Smooth muscle cell (in vitro differentiated cells): ENCODE data around the gene ARTN. TPM values are rescaled to one million over a fixed set of nuclear protein-coding genes. Genes with fewer than 3 reads are reported as not detected.

Experiments
- DNase-seq: peaks from one replicate; lab custom pipeline; 2025; ENCODE audit not compliant: unreplicated experiment; lab: John Stamatoyannopoulos, UW
- H2AFZ ChIP-seq: fragments of 200-600 bp; sonication (generic); 2 replicates; pipeline ENCODE4 v1.6.0; 2016; ENCODE audit warnings: antibody characterized with exemption, low read depth, mild to moderate bottlenecking
- H3F3A ChIP-seq: fragments of 200-600 bp; sonication (generic); 2 replicates; pipeline ENCODE4 v1.6.0; 2017; ENCODE audit warnings: antibody characterized with exemption, low read depth
- H3K27ac ChIP-seq: fragments of 200-600 bp; sonication (generic); 2 replicates; pipeline ENCODE4 v1.5.1; 2016; ENCODE audit warnings: low read depth, mild to moderate bottlenecking
- H3K27me3 ChIP-seq: fragments of 200-600 bp; sonication (generic); 2 replicates; pipeline ENCODE4 v1.6.1; 2016; ENCODE audit warnings: low read depth, mild to moderate bottlenecking
- H3K36me3 ChIP-seq: fragments of 200-600 bp; sonication (generic); 2 replicates; pipeline ENCODE4 v1.5.1; 2016; ENCODE audit warnings: low read depth
- H3K4me1 ChIP-seq: fragments of 200-600 bp; sonication (generic); 2 replicates; pipeline ENCODE4 v1.5.1; 2016; ENCODE audit warnings: low read depth
- H3K4me2 ChIP-seq: fragments of 200-600 bp; sonication (generic); 2 replicates; pipeline ENCODE4 v1.6.0; 2016; ENCODE audit warnings: mild to moderate bottlenecking
- H3K4me3 ChIP-seq: fragments of 200-600 bp; sonication (generic); 2 replicates; pipeline ENCODE4 v1.5.1; 2016; ENCODE audit warnings: mild to moderate bottlenecking
- H3K79me2 ChIP-seq: fragments of 200-600 bp; sonication (generic); 2 replicates; pipeline ENCODE4 v1.6.0; 2016; ENCODE audit warnings: low read depth, mild to moderate bottlenecking
- H3K9ac ChIP-seq: fragments of 200-600 bp; sonication (generic); 2 replicates; pipeline ENCODE4 v1.6.0; 2016; ENCODE audit warnings: low read depth
- H3K9me3 ChIP-seq: fragments of 200-600 bp; sonication (generic); replicated peaks from 2 replicates; pipeline ENCODE4 v1.5.1; 2016; ENCODE audit warnings: low read depth
- H4K20me1 ChIP-seq: fragments of 200-600 bp; sonication (generic); 2 replicates; pipeline ENCODE4 v1.6.0; 2016; ENCODE audit warnings: low read depth
- WGBS: methylation state at CpG from one replicate; pipeline ENCODE4 v1.1.7; 2016; ENCODE audit warnings: low lambda C conversion rate; 5-methylcytosine and 5-hydroxymethylcytosine counted together
- polyA plus RNA-seq: library from polyadenylated mRNA; unstranded; fragments of >200 nt; fragmentation: Nextera tagmentation; extraction: Ambion mirVana; gene quantifications from 2 replicates; pipeline ENCODE4 v1.2.1, GENCODE V29; 2016
- total RNA-seq: library from RNA; depleted of rRNA; stranded (reverse); fragments of >200 nt; gene quantifications from 2 replicates; pipeline ENCODE4 v1.2.3, GENCODE V29; 2014
- TF ChIP-seq, protein P1 (sequence below): fragments of 200-600 bp; sonication (generic); IDR thresholded peaks from 2 replicates; pipeline ENCODE4 v1.5.1; 2017; ENCODE audit warnings: borderline replicate concordance, mild to moderate bottlenecking, antibody characterized with exemption; ENCODE audit not compliant: insufficient read depth, poor library complexity, severe bottlenecking

ARTN gene
- total and polyA plus RNA-seq, 2 experiments from 2014 or later: 0.27 to 0.36 TPM

GRCh38 chr1:43934101-43934985, 742 bp downstream of the ARTN start:
- Histone ChIP-seq H3K9me3 (no peaks in the 10 kb centered on the region), H3K4me3 (peak overlapping the region; percentile 52), H3K27ac (no peak overlapping the region), H4K20me1 (no peaks in the 10 kb centered on the region), H3K4me1 (no peaks in the 10 kb centered on the region), H3K9ac (no peak overlapping the region), H3K36me3 (no peaks in the 10 kb centered on the region), H3K27me3 (peaks cover 25% of the 10 kb centered on the region), H2AFZ (no peak overlapping the region), H3K79me2 (no peaks in the 10 kb centered on the region), H3K4me2 (peak overlapping the region; percentile 91), H3F3A (no peaks in the 10 kb centered on the region)
- WGBS: 40% methylated on average over 13 of the region's 13 CpGs
- TF ChIP-seq, protein P1, sequence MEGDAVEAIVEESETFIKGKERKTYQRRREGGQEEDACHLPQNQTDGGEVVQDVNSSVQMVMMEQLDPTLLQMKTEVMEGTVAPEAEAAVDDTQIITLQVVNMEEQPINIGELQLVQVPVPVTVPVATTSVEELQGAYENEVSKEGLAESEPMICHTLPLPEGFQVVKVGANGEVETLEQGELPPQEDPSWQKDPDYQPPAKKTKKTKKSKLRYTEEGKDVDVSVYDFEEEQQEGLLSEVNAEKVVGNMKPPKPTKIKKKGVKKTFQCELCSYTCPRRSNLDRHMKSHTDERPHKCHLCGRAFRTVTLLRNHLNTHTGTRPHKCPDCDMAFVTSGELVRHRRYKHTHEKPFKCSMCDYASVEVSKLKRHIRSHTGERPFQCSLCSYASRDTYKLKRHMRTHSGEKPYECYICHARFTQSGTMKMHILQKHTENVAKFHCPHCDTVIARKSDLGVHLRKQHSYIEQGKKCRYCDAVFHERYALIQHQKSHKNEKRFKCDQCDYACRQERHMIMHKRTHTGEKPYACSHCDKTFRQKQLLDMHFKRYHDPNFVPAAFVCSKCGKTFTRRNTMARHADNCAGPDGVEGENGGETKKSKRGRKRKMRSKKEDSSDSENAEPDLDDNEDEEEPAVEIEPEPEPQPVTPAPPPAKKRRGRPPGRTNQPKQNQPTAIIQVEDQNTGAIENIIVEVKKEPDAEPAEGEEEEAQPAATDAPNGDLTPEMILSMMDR: peak; percentile 79
- peak; percentile 12 for DNase-seq

- Histone ChIP-seq H3K9me3 (no peaks in the 10 kb centered on the region), H3K36me3 (no peaks in the 10 kb centered on the region), H3K27me3 (peaks cover 25% of the 10 kb centered on the region), H3K4me1 (no peaks in the 10 kb centered on the region), H3K27ac (no peak overlapping the region), H3F3A (no peaks in the 10 kb centered on the region), H3K9ac (no peak overlapping the region), H3K79me2 (no peaks in the 10 kb centered on the region), H2AFZ (no peak overlapping the region), H3K4me3 (no peak overlapping the region), H3K4me2 (no peak overlapping the region), H4K20me1 (no peaks in the 10 kb centered on the region)
- TF ChIP-seq, protein P1: no peak
- no peak for DNase-seq
- 49% methylated on average over 5 of the region's 5 CpGs for WGBS
These were observed 1.4 kb downstream of the ARTN start for GRCh38 chr1:43934986-43935324.

DNA sequence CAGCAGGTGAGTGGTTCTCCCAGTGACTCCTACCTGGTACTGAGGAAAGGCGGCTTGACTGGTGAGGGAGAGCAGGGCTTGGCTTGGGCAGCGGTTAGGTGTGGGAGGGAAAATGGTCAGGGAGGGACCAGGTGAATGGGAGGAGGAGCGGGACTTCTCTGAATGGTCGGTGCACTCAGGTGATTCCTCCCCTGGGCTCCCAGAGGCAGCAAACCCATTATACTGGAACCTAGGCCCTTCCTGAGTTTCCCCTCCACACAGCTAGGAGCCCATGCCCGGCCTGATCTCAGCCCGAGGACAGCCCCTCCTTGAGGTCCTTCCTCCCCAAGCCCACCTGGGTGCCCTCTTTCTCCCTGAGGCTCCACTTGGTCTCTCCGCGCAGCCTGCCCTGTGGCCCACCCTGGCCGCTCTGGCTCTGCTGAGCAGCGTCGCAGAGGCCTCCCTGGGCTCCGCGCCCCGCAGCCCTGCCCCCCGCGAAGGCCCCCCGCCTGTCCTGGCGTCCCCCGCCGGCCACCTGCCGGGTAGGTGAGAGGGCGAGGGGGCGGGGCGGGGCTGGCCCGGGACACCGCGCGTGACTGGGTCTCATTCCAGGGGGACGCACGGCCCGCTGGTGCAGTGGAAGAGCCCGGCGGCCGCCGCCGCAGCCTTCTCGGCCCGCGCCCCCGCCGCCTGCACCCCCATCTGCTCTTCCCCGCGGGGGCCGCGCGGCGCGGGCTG, 2.3 kb downstream of the ARTN start:
- Histone ChIP-seq H2AFZ (no peak overlapping the region), H3K9me3 (no peaks in the 10 kb centered on the region), H3K4me1 (no peaks in the 10 kb centered on the region), H3K27me3 (peaks cover 25% of the 10 kb centered on the region), H4K20me1 (no peaks in the 10 kb centered on the region), H3K4me2 (peak overlapping the region; percentile 87), H3K36me3 (no peaks in the 10 kb centered on the region), H3K27ac (no peak overlapping the region), H3K4me3 (peak overlapping the region; percentile 42), H3K79me2 (no peaks in the 10 kb centered on the region), H3K9ac (no peak overlapping the region), H3F3A (no peaks in the 10 kb centered on the region)
- WGBS: 31% methylated on average over 6 of the region's 48 CpGs
- no peak for DNase-seq
- TF ChIP-seq, protein P1: no peak
